Measurements from ENCODE around the gene NLGN1. TPM values are rescaled to one million over a fixed set of nuclear protein-coding genes. Genes with fewer than 3 reads are reported as not detected.

The NLGN1 gene
- polyA plus RNA-seq, 12 donors: 1.3 to 4.3 (median 1.9) TPM; not detected in 1

GRCh38 chr3:174332391-174332790, 934.8 kb downstream of the NLGN1 start:
- no peak for DNase-seq

GRCh38 chr3:174333640-174334039, 936.1 kb downstream of the NLGN1 start:
- no peak for DNase-seq

- DNase-seq: no peak
These were observed 936.6 kb downstream of the NLGN1 start for GRCh38 chr3:174334111-174334510.

- DNase-seq: no peak
These were observed 937.8 kb downstream of the NLGN1 start for GRCh38 chr3:174335324-174335723.

GRCh38 chr3:174335910-174336309, 938.4 kb downstream of the NLGN1 start:
- DNase-seq: no peak

Data from muscle of arm (tissue), 12 donors.